Fibroblast of skin of scalp (primary cell): ENCODE measurements around the gene ZNF248.
"Not testable (repeated sequence)": the region's sequence is repeated elsewhere in the genome, so short reads cannot be mapped to it uniquely, and the experiment has no call there.

ENCODE experiments used
- DNase-seq: peaks from one replicate; pipeline ENCODE4 v3.0.0-alpha.2; 2013

ZNF248 gene

GRCh38 chr10:37739181-37739580 is 118.2 kb downstream of the ZNF248 start:
- DNase-seq, result no peak

- not testable (repeated sequence) for DNase-seq
Observed at GRCh38 chr10:37738241-37738640, 119.2 kb downstream of the ZNF248 start.

- DNase-seq, result no peak
Observed at GRCh38 chr10:37737336-37737735, 120.1 kb downstream of the ZNF248 start.

- no peak for DNase-seq
Observed at GRCh38 chr10:37736120-37736519, 121.3 kb downstream of the ZNF248 start.

GRCh38 chr10:37734971-37735370 is 122.4 kb downstream of the ZNF248 start:
- DNase-seq, result no peak
